HG03060 (cell line): ENCODE measurements around the gene LRMDA.

Experiments
- ATAC-seq: cut with Tn5 transposase; IDR thresholded peaks from one replicate; pipeline ENCODE4 v1.9.1; 2021; ENCODE audit warnings: low read depth, moderate number of reproducible peaks; ENCODE audit not compliant: unreplicated experiment

Gene LRMDA

DNA sequence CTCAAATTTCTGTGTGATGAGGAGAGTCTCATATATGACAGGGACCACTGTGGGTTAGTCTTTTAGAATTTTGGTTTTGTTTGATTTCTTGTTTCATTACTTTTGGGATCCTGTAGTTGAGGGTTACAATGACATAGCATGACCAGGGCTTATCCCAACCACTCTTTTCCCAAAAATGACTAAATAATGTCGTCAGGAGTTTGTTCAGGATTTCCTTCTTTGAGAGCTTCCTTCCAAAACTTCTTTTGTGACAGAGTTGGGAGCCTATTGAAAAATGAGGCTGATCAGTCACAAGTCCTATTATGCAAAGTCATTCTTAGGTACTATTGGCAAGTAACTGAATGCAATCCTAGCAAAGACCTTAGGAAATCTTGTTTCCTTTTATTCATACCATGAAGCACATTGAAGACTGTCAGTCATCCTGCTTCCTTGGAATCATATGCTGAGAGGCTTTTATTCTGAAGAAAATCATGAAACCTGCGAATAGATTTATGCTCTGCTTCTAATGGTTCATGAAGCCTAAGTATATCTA is 498.3 kb downstream of the LRMDA start:
- ATAC-seq, result no peak

DNA sequence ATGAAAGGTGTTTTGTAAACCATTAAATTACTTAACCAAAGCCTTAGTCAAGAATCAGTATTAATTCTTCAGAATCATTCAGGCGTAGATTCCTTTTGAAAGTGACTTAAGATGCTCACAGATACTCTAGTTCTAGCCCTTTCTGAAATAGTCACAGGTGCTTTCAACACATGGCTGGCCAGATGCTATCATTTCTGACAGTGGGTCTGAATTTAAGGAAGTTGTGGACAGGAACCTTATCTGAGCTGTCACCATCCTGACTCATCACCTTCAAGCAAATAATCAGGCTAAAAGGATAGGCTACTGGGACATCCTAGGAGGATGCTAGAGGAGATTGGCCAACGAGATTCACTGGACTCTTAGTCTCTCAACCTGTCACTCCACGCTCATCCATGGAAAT is 501.5 kb downstream of the LRMDA start:
- no peak for ATAC-seq

DNA sequence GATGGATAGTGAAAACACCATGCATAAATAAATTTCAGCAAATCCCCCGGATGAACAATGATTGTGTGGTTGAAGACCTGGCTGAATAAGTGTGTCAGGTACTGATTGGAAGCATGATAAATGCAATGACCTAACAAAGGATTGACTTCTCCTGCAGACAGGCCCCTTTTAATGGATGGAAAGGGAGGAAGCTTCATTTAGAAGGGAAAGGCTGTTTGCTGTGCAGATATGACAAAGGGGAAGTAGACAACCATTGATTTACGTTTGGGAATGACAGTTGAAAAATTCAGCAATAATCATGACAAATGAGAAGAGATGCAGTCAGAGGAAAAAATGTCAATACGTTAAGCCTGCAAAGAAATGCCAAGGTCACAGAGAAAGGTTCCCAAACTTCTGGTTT is 503.8 kb downstream of the LRMDA start:
- ATAC-seq, result no peak

DNA sequence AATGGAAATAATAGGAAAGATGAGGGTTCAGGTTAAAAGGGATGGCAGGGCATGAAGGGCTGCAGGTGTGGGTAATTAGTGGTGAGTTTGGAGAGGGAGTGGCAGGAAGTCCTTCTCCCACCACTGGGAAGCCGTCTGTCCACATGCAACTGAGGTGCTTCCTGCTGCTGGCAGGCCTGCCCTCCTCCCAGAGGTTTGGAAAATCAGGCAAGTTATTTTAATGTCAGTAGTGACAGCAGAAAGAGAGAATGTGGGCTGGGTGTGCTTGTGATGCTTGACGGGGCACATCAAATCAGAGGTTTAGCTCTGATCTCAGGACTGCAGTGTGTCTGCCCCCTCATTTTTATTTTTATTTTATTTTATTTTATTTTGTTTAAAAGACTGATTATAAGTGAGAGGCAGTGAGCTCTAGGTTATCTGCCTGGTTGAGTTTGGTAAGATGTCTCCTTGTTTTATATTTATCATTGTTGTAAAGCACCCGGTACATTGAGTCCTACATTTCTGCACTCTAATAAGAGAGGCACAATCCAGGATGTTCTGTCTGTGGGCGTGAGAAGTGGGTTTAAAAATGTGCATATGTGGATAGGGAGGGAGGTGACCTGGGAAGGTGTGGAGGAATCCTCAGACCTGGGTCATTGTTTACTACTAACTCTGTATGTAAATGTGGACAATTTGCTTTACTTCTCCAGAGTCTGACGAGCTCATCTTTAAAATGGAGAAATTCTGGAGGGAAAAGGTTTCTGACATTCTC is 504.4 kb downstream of the LRMDA start:
- ATAC-seq, result no peak

DNA sequence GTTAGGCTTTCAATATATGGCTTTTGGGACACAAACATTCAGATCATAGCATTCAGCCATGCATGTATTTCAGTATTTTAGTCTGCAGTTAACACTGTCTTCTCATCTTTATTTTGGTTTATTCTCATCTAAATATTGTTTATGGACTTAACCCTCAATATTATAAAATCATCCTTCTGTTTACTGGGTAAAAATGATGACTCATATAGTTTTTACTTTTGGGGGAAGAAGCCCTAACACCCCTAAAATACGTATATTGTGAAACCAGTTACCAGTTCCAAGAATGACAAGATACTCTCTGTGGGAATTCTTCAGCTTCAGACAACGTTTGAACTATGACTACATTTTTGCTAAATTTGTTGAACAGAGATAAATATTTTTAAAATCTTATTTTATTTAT is 505.4 kb downstream of the LRMDA start:
- no peak for ATAC-seq

DNA sequence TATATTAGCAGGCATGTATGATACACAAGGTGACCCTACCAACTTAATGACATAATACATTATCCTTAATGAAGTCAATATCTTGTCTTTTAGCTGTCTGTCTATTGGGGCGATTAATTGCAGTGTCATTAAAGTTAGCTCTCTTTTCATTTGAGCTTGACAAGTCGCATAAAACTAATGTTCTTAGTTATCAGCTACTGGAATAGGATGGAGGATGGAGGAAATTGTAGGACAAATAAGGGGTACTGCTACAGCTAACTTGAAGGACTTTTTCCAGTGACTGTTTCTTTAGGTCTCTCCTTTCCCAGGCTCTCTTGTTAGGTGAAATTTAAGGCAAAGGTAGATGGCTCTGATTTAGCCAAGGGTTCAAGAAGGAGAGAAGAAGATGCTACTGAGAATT is 506.4 kb downstream of the LRMDA start:
- ATAC-seq, result no peak

DNA sequence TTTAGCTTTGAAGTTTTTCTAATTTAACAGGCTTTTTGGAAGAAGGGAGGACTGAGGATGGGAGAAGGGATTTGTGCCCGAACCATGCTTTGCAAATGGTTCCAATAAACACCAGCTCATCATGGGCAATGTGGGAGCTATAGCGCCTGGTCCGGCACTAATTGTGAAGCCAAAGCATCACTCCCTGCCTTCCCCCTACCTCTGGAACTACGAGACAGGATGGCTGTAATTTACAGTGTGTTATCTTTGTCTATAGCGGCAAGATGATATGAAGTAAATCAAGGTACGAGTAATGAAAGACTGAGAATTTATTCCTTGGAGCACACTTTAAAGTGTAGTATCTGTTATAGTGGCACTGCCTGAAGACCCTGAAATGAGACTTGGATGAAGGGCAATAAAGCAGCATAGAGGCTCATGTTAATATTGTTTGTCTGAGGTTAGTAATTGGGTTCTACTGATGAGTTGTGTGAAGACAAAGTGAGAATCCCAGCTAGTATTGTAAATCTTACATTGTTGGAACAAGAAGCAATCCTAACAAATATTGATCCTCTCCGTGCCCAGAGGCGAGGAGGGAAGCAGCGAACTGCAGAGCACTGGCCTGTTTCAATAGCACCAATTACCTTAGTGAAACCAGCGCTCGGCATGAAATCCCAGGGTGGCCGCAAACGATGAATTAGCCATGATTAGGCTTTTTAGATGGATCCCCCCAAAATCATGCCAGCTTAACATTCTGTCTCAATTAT is 507.1 kb downstream of the LRMDA start:
- no peak for ATAC-seq

DNA sequence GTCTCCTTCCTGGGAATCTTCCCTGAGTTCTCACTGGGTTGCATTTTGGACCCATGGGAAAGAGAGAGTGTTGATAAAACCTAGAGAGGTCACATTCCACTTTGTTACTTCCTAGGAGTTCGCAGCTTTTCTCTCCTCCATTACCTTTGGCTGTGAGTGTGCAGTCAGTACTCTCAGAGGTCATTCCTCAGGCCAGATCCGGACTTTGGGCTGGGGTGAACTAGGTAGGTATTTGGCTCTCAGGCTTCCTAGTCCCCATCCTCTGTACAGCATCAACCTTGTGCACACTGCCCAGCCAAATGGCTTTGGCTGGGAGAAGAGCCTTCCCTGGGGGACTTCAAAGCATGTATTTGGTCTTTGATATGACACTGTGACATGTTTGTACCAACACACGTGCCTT is 508.1 kb downstream of the LRMDA start:
- ATAC-seq, result no peak

DNA sequence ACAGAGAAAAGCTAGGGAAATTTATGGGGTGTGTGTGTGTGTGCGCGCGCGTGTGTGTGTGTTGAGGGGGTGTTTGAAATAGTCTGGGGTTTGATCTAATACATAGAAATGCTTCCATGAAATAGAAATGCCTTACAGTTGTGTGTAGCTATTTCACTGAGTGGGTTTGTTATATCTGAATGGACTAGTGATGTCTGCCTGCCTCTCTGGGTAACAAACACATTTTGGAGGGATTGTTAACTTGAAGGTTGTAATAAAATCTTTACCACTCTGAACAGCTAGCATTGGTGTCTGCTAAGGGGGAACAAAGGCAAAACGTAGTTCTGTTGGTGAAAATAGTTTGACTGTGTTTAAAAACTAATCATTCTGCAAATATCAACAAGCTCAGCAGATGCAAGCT is 509.3 kb downstream of the LRMDA start:
- no peak for ATAC-seq

DNA sequence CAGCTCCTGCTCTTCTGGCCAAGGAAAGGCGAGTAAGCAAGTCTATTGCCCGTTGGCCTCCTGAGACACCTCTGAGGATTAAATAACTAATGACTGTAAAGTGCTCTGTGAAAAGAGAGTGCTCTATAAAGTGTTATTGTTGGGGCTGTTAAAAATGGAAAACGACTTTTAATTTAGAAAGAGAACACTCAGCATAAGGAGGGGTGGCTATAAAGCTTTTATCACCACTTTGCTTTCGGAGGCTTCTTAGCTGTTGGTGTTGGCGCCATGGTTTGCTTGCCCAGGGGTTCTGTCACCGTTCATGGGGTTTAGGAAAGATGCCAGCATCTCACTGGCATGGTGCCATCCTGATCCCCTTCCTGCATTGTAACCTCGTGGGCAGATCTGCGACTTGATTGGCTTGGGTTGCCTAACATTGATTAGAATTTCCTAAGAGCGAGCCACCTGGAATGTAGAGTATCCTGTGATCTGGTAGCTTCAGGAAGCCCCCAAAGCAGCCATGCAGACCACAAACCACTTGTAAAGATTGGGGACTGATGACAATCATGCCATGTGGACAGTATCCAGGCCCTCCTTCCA is 509.9 kb downstream of the LRMDA start:
- no peak for ATAC-seq

DNA sequence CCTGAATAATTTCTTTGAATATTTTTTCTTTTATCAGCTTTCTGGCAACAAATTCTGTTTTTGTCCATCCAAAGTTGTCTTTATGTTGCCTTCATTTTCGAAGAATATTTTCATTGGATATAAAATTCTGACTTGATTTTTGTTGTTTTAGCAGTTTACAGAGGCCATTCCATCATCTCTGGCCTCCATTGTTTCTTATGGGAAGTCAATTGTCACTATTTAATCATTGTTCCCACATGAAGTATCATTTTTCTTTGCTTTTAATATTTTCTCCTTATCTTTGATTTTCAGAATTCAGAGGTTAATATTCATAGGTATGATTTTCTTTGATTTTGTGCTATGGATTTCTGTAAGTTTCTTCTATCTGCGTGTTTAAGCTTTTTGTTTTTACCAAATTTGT is 512.6 kb downstream of the LRMDA start:
- ATAC-seq, result no peak

DNA sequence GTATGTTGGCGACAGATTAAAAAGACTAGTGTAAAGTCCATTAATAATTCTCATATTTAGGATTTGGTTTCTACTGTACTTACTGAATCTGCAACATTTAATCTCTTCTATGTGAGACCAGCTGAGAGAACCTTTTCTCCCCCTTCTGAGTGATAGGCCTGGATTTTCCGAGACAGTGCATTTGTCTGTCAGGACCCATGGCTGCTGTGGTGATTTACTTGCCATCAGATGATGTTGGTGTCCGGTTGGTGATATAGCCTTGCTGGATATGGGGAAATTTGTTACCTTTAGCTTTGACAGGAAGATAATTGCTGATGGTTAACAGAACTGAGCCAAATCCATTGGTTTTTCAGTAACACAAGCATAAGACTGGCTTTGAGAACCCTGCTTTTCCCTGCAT is 517.2 kb downstream of the LRMDA start:
- no peak for ATAC-seq

DNA sequence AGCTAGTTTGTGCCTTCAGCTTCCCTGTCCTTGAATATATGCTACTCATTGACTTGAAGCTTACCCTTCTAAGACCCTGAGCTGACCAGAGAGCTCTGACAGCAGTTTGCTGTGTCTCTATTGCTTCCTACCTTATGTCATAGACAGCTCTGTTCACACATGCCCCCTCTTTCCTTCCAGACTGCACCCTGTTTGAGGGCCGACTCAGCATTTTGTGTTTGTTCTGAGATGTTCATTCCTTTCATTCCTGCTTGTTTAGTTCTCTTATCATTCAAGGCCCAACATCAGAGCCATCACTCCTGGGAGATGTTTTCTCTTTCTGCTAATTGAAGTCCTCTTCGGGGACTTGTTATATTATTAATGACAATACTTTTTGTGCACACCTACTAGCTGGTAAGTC is 518.9 kb downstream of the LRMDA start:
- no peak for ATAC-seq

DNA sequence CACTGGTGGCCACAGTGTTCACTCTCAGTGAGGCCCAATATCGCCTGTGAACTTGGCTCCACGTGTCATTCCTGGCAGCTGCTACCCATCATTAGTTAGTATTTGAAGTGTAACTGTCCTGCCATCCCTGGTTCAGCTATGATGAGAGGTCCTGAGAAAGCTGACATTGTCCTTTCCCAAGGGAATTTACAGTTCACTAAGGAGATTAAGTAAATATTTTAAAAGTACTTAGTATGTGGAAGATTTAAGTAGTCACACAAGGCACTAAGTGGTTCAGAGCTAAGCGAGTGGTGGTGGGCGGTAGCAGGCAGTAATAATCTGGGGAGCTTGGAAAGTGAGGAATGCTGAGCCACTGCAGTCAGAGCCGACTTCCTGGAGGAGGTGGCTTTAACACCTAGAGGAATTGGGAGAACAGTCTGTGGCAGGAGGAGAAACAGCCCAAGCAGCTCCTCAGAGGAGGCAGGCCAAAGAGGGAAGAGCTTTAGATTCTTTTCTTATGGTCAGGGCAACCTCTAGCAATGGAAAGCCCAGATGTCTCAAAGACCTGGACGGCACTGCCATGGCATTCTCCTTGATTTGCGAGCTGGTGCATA is 519.7 kb downstream of the LRMDA start:
- no peak for ATAC-seq

DNA sequence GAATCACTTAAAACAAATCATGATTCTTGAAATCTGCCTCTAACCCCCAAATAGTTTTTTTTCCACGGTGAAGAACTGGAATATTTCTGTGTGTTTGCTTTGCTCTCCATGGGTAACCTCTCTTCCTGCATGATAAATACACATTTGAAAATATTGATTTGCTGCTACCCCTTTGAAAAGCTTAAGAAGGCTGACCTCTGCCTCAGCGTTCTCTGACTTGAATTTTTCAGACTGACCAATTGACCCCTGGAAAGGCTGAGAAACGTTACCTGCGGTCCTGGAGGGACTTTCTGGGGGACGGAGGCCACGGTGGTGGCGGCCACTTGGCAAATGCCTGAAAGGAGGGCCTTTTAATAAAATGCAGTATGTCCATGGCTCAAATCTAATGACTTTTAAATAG is 520.2 kb downstream of the LRMDA start:
- no peak for ATAC-seq

DNA sequence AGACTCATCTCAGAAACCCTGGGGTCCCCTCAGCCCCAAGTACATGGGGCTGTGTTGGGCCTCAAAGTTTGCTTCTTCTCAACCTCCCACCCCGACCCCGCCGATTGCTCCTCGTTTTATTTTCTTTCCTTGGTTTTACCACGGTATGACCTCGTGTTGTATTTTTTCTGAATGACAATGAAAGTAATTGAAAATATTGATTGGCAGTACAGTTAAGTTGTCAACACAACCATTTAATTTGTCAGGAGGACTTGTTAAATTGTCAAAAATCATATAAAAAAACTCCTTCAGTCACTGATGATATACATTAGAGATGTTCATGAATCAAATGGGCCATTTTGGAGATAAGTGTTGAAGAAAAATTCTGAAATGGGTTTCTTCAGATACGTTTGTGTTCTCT is 520.7 kb downstream of the LRMDA start:
- no peak for ATAC-seq

DNA sequence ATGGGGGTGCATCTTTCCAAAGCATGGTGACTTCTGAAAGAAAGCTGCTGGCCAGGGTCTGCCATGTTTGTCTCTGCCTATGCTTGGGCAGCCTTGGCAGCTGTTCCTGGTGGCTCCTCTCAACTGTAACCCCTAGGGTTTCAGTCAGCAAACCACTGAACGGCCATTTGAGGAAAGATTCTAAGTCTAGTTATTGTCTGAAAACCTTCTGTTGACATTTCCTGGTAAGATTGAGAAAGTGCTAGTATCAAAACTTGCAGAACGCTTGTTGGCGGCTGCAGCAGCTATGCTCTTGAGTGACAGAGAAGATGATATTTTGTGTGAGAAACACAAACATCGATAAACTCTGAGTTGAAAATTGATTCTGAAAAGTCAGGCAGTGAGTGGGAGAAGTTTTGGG is 523.1 kb downstream of the LRMDA start:
- no peak for ATAC-seq

DNA sequence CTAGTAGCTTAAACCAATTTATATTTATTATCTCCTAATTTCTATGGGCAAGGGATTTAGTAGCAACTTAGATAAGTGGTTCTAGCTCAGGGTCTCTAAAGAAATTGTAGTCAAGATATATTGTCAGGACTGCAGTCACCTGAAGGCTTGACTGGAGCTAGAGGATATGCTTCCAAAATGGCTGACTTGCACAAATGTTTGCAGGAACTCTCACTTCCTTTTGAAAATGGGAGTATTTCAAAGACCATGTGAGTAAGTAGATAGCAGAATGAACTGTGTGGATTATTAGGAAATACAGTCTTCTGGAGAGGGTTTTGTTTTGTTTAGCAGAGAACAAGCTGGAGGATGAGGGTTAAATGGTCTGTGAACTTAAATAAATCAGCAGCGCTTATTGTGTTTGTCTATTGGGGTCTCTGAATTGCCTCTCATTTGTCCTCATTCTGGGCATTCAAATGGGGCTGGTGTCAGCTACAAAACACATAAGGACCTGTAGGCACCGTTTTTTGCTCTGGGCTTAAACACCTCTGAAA is 524.6 kb downstream of the LRMDA start:
- no peak for ATAC-seq

DNA sequence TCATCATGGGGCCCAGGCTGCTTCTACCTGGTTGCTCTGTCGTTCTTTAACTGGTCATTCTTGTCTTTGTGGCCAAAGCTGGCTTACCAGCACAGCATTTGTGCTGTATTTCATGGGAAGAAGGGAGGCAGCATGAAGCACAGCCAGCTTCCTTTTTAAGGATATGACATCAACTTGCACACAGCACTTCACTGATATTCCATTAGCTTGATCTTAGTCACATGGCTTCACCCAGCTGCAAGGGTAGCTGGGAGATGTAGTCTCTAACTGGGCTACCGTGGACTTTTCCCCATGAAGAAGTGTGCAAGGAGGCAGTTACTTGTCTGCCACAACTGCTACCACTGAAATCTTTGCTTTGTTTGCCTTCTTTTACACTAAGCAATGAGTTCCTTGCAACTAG is 525.2 kb downstream of the LRMDA start:
- no peak for ATAC-seq

DNA sequence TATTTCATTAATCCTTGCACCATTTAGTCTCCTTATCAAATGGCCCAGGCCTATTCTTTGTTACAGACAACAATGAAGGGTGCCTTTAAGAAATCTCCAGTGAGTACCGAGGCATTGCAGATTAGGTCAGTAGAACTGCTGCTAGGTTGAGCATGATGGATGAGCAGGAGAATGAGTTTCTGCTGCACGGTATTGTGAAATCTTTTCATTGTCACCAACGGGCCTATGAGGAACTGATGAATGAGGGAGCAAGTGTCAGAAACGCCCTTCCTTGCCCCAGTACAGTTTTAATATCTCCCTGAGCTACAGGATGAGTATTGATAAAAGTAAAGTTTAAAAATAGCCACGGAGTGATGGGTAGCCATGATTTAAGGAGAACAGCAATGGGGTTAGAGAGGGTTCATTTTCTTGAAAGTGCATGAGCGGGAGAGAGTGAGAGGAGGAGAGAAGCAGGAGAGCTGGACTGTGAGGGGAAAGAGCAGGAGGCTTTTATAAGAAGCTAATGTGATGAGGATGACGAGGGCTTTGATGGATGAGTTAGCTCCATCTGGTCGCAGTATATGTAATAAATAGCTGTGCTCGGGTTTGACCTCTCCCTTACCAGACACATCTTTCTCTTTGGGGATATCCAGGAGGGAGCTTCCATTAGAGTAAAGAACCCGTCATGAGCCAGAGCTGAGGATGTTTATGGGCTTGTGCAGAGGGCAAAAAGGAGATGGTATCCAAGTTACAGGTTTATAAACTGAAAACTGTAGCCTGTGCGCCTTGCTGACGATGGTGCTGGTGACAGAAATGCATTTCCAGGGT is 526.1 kb downstream of the LRMDA start:
- no peak for ATAC-seq
